ENCODE measurements around the gene SCARF1.

SCARF1 gene

DNA sequence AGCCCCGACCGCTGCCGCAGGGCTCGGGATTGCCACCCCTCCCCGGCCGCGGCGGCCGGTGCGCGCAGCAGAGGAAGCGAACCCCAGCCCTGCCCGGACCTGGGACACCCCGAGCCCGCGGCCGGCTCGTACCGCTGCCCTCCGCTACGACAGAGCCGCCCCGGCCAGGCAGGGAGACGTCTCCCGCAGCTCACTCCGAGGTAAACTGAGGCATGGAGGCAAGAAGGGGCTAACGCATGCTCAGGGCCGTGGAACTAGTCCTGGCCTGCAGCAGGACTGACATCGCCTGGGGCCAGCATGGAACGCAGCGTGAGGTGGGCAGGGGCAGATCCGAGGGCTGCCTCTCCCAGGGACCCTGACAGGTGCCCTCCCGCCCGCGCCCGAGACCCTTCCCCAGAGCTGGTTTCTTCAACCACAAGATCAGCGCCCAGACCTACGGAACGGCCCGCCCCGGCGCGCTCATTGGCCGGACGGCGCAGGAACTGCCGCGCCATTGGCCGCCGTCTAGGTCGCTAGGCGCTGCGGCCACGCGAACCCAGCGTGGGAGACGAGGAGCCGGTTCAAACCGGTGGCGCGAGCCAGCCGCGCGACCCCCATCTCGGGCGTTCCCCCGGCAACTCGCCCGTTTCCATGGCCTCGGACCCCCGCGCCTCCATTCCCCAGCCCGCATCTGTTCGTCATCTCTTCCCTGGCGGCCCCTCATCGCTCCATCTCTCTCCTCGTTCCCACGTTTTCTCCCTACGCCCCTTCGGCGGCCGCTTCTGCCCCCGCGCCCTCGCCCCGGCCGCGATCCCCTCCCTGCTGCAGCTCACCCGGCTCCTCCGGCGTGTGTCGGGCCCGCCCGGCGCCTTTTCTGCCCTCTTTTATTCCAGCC, 17.3 kb downstream of the SCARF1 start, which contains the start of gene SLC43A2:
SLC43A2 (minus strand) TSS at position 853 of the 874 bp plus-strand sequence. CDS start 960 bp downstream, outside the sequence.
- DNase-seq, result peak; percentile 81

DNA sequence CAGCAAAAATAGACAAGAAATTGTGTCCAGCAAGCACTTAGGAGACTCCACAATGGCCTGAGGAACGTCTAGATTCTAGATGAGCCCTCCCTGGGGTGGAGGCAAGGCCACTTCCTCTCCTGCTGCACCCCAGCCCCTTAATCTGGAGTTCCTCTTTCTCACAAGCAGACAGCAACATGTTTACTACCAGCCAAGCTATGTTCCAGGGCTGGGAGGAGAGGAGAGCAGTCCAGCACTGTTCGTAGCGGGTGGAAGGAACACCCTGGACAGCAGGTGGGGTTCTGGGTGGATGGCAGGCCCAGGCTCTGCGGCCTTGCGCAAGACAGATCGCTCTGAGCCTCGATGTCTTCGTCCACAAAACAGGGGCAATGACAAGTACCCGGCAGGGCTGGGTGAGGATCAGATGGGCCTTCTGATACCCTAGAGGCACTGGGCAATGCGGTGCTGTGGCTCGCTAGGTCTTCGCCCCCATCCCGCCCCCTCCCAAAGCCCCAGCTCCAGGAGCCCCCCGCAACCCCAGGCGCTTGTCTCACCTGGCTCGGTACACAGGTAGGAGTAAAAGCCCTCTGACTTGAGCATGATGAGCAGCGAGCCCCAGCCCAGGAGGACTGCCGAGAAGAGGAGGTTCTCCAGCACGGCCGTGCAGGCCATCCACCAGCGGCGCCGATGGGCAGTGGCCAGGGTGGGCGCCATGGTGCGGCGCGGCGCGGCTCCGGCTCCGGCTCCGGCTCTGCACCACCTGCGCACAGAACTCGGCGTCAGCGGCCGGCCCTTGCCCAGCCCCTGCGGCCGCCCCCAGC, 18.1 kb downstream of the SCARF1 start:
- no peak for DNase-seq

DNA sequence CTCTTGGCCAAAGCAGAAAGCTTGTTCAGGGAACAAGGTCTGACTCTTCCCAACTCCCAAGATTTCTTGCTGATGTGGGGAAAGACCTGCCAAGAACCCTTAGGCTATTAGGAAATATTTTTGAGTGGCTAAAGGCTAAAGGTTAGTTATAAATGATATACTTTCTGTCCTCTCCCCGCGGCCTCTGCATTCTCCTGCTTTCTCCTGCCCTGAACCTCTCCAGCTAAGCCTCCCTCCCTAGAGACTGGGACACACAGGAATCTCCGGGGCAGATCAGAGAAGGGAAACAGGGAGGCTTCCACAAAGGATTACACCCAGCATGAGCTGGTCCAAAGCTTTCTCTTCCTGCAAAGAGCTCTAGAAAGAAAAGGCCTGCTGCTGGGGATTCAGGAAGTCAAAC, 19.2 kb downstream of the SCARF1 start:
- no peak for DNase-seq

DNA sequence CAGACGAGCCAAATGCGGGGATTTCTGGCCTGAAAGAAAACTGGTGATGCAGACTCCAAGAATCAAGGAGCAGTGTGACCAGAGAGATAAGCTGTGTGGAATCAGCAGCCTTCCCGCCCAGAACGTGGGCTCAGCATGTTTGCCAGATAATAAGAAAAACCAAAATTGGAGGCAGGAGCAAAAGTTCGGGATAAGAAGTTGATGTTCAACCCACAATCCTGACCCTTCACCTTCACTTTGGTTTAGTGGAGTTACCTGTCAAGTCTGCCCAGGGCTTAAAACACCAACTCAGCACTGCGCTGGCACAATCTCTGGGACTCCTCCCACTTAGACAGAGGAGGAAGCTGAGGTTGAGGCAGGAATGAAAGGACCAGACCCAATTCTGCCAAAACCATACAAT, 20.0 kb downstream of the SCARF1 start:
- DNase-seq, result no peak

DNA sequence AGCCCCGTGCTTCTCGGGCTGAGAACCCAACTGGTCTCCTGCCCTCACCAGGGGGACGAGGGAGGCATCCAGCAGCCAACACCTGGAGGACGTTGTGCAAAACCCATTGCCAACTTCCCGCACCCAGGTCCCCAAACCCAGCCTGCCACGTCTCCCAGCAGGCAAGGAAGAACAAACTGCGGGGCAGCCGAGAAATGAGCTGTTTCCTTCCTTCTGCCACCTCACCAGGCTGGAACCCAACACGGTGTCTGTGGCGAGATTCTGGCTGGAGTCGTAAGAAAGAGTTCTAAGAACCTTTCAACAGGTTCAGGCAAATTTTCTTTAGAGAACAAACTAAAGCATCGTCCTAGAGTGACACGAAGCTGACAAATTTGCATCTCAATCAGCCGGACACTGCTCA, 20.5 kb downstream of the SCARF1 start:
- DNase-seq, result no peak

DNA sequence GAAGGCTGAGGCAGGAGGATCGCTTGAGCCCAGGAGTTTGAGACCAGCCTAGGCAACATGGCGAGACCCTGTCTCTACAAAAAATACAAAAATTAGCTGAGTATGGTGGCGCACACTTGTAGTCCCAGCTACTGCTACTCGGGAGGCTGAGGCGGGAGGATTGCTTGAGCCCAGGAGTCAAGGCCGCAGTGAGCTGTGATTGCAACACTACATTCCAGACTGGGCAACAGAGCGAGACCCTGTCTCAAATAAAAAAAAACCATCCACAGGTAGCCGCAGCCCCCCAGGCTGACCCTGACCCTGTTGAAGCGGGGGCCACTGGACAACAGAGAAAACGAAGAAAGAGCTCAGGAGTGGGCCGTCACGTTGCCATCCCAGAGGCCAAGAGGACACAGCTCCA, 20.9 kb downstream of the SCARF1 start:
- DNase-seq, result no peak

DNA sequence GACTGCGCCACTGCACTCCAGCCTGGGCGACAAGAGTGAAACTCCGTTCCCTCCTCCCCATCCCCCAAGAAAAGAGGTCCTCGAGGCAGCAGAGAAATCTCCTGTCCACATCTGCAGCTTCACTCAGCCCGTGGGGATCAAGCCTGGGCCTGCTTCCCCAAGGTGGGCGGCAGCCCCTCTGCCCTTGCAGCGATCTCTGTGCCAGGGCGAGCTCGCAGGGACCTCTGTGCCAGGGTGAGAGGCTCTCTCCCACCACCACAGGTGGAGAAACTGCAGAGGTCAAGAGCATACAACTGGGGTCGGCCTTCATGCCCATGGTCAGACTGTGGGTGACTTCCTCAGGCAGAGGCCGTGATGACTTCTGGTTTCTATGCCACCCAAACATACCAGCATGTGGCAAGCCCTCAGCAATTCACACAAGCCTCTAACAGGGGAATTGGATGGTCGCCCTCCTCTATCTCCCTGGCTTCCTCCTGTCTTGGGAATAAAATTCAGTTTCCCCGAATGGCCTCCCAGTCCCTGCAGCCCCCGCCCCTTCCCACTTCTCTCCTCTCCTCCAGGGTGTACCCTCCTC, 22.4 kb downstream of the SCARF1 start:
- DNase-seq, result no peak

DNA sequence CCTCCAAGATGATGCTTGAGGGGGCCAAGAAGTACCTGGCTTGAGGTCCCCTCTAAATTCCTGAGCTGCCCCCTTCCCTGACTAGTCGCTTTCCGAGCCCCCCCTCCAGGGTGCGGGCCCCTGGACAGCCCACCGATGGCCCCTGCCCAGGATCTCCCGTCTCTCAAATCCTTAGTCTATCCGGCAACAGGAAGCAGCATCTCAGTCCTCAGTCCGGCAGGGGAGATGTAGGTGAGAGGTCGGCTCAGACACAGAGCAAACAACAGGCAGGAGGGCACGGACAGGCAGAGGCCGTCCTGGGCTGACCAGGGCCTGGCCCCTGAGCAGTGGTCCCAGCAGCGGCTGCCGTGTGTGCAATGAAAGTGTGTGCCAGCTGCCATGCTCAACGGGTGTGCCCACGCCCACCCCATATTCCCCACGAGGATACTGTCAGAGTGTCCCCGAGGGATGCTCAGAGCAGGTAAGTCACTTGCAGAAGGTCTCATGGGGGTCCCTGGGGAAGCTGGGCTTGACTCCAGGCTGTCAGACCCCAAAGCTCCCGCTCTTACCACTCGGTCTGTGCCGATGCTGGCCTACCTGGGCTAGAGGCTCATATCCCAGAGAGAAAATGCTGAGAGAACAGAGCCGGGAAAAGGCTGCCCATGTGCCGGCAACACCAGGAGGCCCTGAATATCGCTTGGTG, 24.1 kb downstream of the SCARF1 start:
- no peak for DNase-seq

DNA sequence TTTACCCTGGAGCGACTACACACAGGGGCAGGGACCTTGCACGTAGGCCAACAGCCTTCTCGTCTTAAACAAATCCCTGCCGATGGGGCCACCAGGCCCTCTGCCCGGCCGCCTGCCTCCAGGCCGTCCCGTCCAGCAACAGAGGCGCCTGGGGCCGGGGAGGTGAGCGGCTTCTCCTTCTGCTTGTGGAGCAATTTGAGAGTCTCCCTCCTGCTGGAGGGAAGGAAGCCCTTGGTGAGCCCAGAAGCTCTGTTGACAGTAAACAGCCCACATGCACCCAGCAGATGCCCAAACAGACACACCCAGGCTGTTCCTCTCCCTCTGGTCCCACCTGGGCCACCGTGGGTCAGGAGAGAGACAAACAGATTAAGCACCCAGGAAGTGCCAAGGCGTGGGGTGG, 25.0 kb downstream of the SCARF1 start:
- DNase-seq, result no peak

DNA sequence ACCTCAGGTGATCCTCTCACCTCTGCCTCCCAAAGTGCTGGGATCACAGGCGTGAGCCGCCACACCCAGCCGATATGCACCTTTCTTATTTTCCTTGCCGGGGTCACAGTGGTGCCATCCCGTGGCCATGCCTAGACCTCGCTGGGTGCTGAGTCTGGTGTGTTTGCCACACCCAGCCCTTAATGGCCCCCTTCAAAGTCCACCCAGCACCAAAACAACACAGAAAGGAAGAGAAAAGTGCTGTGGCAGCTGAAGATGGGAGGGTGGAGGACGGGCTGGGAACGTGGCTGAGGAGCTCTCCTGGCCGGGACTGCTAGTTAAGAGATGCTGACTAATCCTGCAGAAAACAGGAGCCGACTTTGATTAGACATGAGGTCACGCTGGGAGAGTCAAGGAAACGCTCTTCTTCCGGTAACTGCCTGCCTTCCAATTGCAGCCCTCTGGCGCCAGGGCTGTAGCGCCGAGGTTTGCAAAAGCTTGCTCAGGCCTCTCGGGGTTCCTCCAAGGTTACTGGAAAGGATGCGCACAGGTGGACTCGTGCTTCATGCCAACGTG, 27.8 kb downstream of the SCARF1 start:
- DNase-seq, result no peak

DNA sequence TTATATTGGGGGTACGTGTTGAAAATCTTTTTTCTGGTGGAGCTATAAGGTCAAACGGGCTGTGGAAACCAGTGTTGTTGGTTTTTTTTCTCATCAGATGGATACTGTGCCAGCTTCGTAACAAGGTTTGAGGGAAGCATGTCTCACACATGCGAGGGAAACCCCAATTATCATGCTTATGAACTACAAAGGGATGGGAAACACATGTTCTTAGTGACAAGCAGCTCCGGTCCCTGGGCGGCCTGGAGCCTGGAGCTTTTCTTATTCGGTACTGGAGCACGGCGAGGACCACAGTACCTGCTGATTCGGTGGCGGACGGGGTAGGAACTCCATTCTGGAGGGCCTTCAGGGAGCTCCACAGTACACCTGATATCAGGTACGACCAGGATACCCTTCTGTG, 29.4 kb downstream of the SCARF1 start:
- no peak for DNase-seq

DNA sequence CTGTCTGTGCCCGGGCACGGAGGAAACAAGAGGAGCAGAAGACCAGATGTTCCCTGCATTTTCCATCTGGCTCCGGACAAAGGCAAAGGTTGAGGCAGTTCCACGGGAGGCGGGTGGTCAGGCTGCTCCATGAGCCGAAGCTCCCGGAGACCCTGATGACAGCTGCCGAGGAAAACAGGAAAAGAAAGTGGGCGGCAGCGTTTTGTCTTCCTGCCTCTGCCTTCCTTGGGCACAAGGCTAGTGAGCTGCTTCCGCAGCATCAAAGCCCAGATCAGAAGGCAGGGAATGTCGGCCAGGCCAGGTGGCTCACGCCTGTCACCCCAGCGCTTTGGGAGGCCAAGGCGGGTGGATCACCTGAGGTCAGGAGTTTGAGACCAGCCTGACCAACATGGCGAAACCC, 33.1 kb downstream of the SCARF1 start:
- no peak for DNase-seq

DNA sequence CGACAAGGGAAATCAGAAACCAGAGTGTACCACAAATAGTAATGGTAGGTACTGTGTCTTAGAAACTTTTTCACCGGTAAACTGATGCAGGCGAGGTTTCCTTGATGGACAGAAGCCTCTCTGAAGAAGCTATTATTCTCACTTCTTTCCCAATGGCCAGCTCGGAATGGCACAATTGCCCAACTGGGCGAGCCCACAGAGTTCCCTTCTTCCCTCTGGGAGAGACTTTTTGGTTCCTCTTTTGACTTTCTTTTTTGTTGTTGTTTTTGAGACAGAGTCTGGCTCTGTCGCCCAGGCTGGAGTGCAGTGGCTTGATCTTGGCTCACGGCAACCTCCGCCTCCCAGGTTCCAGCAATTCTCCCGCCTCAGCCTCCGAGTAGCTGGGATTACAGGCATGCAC, 33.8 kb downstream of the SCARF1 start:
- no peak for DNase-seq

DNA sequence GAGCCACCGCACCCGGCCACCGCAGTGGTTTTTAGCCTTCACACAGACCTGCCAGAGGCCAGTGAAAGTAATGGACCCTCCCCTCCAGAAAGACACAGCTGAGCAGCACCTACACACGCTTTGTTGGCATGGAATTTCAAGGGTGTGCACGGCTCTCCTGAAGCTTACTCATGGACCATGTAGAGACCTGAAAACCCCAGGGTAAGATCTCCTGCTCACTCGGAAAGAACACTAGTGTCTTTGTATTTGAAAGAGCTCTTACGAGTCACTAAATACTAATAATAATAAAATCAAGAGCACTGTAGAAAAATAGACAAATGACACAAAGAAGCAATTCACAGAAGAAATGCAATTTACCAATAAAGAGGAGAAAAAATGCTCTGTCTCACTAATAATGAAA, 36.9 kb downstream of the SCARF1 start:
- DNase-seq, result no peak

DNA sequence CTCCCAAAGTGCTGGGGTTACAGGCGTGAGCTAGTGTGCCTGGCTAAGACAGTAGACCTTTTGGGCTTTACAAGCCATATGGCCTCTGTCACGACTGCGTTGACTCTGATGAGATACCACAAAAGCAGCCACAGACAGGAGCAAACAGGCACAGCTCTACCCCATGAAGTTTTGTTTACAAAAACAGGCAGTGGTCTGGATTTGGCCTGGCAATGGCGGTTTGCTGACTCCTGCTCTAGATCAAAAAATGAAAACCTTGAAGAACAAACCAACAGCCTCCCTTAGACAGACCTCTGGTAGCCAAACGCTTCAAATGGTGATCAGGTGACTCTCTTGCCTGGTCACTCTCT, 37.6 kb downstream of the SCARF1 start:
- DNase-seq, result no peak

DNA sequence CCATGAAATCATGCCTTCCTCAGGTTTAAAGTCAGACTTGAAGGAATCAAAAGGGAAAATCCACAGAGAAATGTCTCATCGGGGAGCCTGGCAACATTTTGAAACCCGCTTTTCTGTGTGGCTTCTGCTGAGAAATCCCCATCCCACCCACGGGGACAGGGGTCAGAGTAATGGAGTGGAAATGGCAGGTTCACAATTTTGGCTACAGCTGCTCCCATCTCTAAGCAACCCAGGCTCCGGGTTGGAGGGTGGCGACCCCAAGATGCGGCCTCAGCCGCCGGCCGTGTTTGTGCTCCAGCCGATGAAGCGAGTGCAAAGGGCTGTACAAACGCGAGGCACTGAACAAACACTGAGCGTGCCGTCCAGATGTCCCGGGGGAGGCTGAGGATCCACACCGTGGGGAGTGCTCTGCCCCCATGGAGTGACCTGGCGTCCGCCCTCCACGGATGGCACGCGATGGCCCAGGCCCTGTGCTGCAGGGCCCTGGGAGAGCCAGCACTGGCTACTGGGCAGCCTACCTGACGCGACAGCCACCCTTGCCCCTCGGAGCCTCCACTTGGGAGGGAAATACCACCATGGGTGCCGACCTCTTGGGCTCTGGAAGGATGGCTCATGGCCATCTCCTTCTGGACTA, 39.1 kb downstream of the SCARF1 start:
- peak; percentile 41 for DNase-seq

DNA sequence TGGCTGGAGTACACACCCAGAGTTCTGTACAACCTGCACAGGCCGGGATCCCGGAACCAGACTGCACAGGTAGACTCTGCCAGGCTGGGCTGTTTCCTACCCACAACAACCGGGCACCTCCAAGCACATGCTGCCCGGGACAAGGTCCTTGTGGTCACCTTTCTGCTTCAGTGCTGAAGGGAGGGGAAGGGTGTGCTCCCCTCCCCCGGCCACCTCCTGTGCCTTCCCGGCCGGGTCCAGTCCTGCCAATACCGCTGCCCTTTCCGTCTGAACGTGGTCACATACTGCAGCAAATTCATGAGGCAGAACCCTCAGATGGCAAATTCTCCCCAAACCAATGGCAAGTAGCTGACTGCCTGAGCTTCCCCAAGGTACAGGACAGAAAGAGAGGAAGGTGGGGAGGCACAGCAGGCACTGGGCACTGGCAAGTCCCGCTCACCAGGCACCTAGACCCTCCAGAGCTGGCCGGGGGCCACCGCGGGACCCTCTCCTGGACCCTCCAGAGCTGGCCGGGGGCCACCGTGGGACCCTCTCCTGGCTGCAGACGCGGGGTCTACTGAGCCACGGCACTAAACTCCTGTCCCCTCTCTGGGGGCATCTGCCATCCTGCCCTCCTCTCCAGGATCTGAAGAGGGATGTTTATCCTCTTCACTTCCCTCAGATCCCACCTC, 39.7 kb downstream of the SCARF1 start:
- no peak for DNase-seq

DNA sequence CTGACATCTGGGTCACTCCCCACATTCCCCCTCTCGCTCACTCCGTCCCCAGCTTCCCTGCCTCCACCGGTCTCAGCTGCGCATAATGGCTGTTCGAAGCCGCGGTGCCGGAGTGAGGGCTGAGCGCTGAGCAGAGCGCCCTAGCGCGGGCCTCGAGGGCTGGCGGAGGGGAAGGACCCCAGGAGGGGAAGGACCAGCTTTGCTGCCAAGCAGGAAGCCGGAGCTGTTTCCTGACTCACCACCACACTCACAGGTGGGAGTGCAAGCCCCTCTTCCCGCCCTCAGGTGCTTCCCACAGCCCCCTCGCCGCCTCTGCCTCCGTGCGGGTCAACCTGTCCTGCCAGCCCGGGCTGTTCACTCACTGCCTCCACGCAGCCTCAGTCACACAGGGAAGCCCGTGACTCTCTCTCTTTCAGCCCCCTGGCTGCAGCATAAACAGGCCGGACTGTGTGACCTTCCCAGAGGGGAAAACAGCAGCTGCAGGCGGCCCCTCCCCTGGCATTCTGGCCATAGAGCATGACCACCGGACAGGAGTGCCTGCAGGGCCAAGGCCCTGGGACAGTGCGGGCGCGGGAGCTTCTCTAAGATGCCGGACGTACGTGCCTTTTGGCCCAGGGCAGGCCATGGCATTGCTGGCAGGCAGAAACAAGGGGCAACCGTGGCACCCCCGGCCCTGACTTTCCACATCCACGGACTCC, 40.6 kb downstream of the SCARF1 start:
- no peak for DNase-seq

DNA sequence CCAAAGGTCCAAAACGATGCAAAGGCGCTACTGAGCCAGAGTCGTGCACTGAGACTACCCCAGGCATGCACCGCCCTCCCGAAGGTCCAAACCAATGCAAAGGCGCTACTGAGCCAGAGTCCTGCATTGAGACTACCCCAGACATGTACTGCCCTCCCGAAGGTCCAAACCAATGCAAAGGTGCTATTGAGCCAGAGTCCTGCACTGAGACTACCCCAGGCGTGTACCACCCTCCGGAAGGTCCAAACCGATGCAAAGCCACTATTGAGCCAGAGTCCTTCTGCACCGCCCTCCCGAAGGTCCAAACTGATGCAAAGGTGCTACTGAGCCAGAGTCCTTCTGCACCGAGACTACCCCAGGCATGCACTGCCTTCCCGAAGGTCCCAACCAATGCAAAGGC, 44.0 kb downstream of the SCARF1 start:
- no peak for DNase-seq

DNA sequence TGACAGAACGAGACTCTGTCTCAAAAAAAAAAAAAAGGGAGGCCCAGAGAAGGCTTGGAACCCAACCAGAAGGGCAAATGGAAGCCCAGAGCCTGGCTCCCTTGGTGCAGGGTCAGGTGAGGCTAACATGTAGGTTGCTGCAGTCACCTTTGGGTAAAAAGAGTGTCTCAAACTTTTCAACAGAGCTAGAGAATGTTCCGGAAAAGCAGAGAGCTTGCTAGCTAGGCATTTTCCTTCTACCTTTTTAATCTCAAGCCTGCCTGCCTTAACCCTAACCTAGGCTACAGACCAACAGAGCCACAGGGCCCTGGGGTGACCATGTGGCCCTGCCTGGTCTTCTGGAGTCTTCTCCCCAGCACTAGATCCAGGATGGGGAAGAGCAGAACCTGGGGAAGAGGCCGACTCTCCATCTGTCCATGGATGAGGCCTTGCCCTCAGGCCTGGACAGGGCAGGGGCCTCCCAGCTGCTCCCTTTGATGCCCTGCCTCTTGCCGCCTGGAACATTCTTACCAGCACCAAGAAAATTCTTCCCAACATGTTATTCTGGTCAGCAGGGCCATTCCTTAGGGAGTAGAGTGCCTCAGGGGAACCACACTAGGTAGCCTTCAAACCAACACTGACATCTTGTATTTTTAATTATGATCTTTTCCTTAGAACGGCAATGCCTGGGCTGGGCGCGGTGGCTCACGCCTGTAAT, 47.0 kb downstream of the SCARF1 start:
- DNase-seq, result no peak
